Endothelial cell of umbilical vein (primary cell): ENCODE results near the gene LRP1B. TPM values are rescaled to one million over a fixed set of nuclear protein-coding genes. Genes with fewer than 3 reads are reported as not detected.

Experiments
- BruUV-seq: library from RNA; stranded (reverse); fragments of 400-500 nt; replicated peaks from 2 replicates; lab custom pipeline; 2021; lab: Mats Ljungman, UMichigan
- CTCF ChIA-PET: fragments of 300-600, 350-600 bp; sonication (Branson Sonifier 250); formaldehyde crosslinking; loops from one replicate; lab custom pipeline; 2021; ENCODE audit warnings: antibody characterized with exemption, inconsistent platforms; lab: Charles Lee
- POLR2A ChIA-PET: fragments of 300-600, 350-600 bp; sonication (Branson Sonifier 250); formaldehyde crosslinking; loops from one replicate; lab custom pipeline; 2021; ENCODE audit warnings: antibody characterized with exemption, inconsistent platforms; lab: Charles Lee
- DNase-seq: peaks from one replicate; pipeline ENCODE4 v3.0.0-alpha.2; 2011; ENCODE audit warnings: low read depth, low spot score
- FAIRE-seq: peaks from 2 replicates; lab custom pipeline; 2011; peaks lifted over from hg19 to GRCh38; lab: Jason Lieb, UNC
- H2AFZ ChIP-seq: 2 replicates; pipeline ENCODE4 v1.6.0; 2012; ENCODE audit warnings: low read depth, low read length, control low read depth, inconsistent platforms
- H3K27ac ChIP-seq: 2 replicates; pipeline ENCODE4 v1.5.1; 2011; ENCODE audit warnings: low read depth, mild to moderate bottlenecking, control low read depth, low read length, moderate library complexity; ENCODE audit not compliant: insufficient read depth
- H3K27me3 ChIP-seq, 2 experiments: 2 replicates each; pipeline versions ENCODE4 v1.6.0 to v1.6.1; 2011; ENCODE audit warnings: low read length in 2 of 2, mixed read lengths in 1 of 2; ENCODE audit not compliant: control insufficient read depth in 2 of 2, insufficient read depth in 2 of 2
- H3K36me3 ChIP-seq, 2 experiments: 2 replicates in 1 of 2; 3 replicates in 1 of 2; pipeline ENCODE4 v1.5.1; 2011; ENCODE audit warnings: low read length in 2 of 2, mild to moderate bottlenecking in 1 of 2, moderate library complexity in 1 of 2; ENCODE audit not compliant: control insufficient read depth in 2 of 2, insufficient read depth in 2 of 2; ENCODE audit errors: extremely low read depth in 1 of 2
- H3K4me1 ChIP-seq: 3 replicates; pipeline ENCODE4 v1.5.1; 2011; ENCODE audit warnings: mild to moderate bottlenecking, low read length; ENCODE audit not compliant: control insufficient read depth, insufficient read depth; ENCODE audit errors: extremely low read depth
- H3K4me2 ChIP-seq: 2 replicates; pipeline ENCODE4 v1.6.1; 2011; ENCODE audit warnings: low read length, control low read depth, mixed read lengths; ENCODE audit not compliant: insufficient read depth
- H3K4me3 ChIP-seq, 3 experiments: fragments of 200-600 bp in 1 of 3; sonication (generic), shearing (Covaris generic) in 1 of 3; replicated peaks in 1 of 3; 2 replicates each; pipeline ENCODE4 v1.5.1; 2011 to 2016; ENCODE audit warnings: control low read depth in 3 of 3, low read length in 3 of 3, mild to moderate bottlenecking in 2 of 3, inconsistent platforms in 1 of 3, low read depth in 1 of 3, moderate library complexity in 1 of 3; ENCODE audit not compliant: insufficient read depth in 1 of 3
- H3K79me2 ChIP-seq: 2 replicates; pipeline ENCODE4 v1.6.0; 2012; ENCODE audit warnings: low read length, inconsistent platforms; ENCODE audit not compliant: control insufficient read depth, insufficient read depth
- H3K9ac ChIP-seq: replicated peaks from 2 replicates; pipeline ENCODE3; 2011; ENCODE audit warnings: low read length, control low read depth; ENCODE audit not compliant: insufficient read depth; ENCODE audit errors: extremely low read depth
- H3K9me1 ChIP-seq: replicated peaks from 3 replicates; pipeline ENCODE4 v1.6.0; 2011; ENCODE audit warnings: mild to moderate bottlenecking, low read length; ENCODE audit not compliant: control insufficient read depth, insufficient read depth; ENCODE audit errors: extremely low read depth
- H3K9me3 ChIP-seq: replicated peaks from 2 replicates; pipeline ENCODE4 v1.5.1; 2012; ENCODE audit warnings: low read length, inconsistent platforms; ENCODE audit not compliant: control insufficient read depth, insufficient read depth
- H4K20me1 ChIP-seq: replicated peaks from 2 replicates; pipeline ENCODE3; 2011; ENCODE audit warnings: mild to moderate bottlenecking, low read length; ENCODE audit not compliant: control insufficient read depth, insufficient read depth; ENCODE audit errors: extremely low read depth
- CTCF ChIP-seq, 2 donors: IDR thresholded peaks; 1 replicate in 1 of 2; 2 replicates in 1 of 2; pipeline ENCODE4 v1.5.1; 2011; ENCODE audit warnings: low read length in 2 of 2, mild to moderate bottlenecking in 2 of 2, moderate library complexity in 2 of 2, control low read depth in 1 of 2, inconsistent platforms in 1 of 2, low read depth in 1 of 2; ENCODE audit not compliant: insufficient read depth in 1 of 2; ENCODE audit errors: extremely low read depth in 1 of 2
- FOS ChIP-seq: IDR thresholded peaks from 2 replicates; pipeline ENCODE4 v1.6.1; 2011; ENCODE audit warnings: mild to moderate bottlenecking, low read length, moderate library complexity, borderline replicate concordance; ENCODE audit not compliant: insufficient read depth
- GATA2 ChIP-seq: IDR thresholded peaks from 2 replicates; pipeline ENCODE4 v1.7.0; 2011; ENCODE audit warnings: low read depth, mild to moderate bottlenecking, moderate library complexity, mixed read lengths, low read length; ENCODE audit not compliant: insufficient read length, insufficient read depth
- POLR2A ChIP-seq: IDR thresholded peaks from 2 replicates; pipeline ENCODE4 v1.6.1; 2012; ENCODE audit warnings: low read depth, mild to moderate bottlenecking, control low read depth, low read length
- POLR2AphosphoS5 ChIP-seq: IDR thresholded peaks from 2 replicates; pipeline ENCODE4 v1.6.1; 2012; ENCODE audit warnings: low read depth, mild to moderate bottlenecking, control low read depth, low read length, moderate library complexity; ENCODE audit not compliant: insufficient read depth
- dilution Hi-C: fragments of 300-500 bp; cut with MboI; formaldehyde crosslinking; loops from one replicate; pipeline ENCODE4 v1.15.0; 2019; ENCODE audit warnings: low sequenced_read_pairs; ENCODE audit not compliant: extremely low pct_ligation_motif_present
- intact Hi-C: fragments of 100-400 bp; cut with micrococcal nuclease; formaldehyde crosslinking; loops from one replicate; pipeline ENCODE4 v1.10.0; 2022
- polyA plus RNA-seq, 4 experiments: library from polyadenylated mRNA; depleted of rRNA in 3 of 4; stranded (reverse) in 3 of 4; unstranded in 1 of 4; fragments of >200 nt; gene quantifications; 2 replicates each; pipeline versions ENCODE4 v1.2.1 to v1.2.3, GENCODE V29; 2011 to 2012; ENCODE audit warnings: missing spikeins in 1 of 4
- total RNA-seq: library from RNA; stranded (reverse); gene quantifications from 2 replicates; pipeline ENCODE4 v1.2.3, GENCODE V29; 2021

The LRP1B gene
- total and polyA plus RNA-seq, 2 donors (not counting 3 experiments of a cell fraction or from before 2014, with no cell fraction given), result 0.03 to 0.07 TPM

GRCh38 chr2:142041105-142041504 lies 89.7 kb downstream of the LRP1B start:
- Histone ChIP-seq H3K79me2 (no peaks in the 10 kb centered on the region), H3K4me1 (no peaks in the 10 kb centered on the region), H3K9me3 (no peaks in the 10 kb centered on the region), H3K27me3 (no peaks in the 10 kb centered on the region), H3K9ac (no peak overlapping the region), H2AFZ (no peak overlapping the region), H3K27ac (no peak overlapping the region), H3K4me3 (no peak overlapping the region), H3K9me1 (no peaks in the 10 kb centered on the region), H3K36me3 (no peaks in the 10 kb centered on the region), H4K20me1 (no peaks in the 10 kb centered on the region), H3K4me2 (no peak overlapping the region)
- FAIRE-seq, result no peak
- dilution Hi-C loops (no loop called here), intact Hi-C loops (no loop called here)
- TF ChIP-seq POLR2AphosphoS5 (no peak), CTCF (IDR thresholded peaks at IDR 0.05; ENCODE audit: extremely low read depth in 1 of 2, insufficient read depth in 1 of 2, low read depth in 1 of 2, low read length in 2 of 2) (no peak)
- BruUV-seq, result no TSS peak
- POLR2A ChIA-PET, result no interaction called here
- CTCF ChIA-PET, result interaction anchor here (0.6 kb wide), 1 partner anchor 585 kb away, joined by 3 read pairs; no protein-coding TSS in a partner anchor
- DNase-seq, result no peak

- no peak overlapping the region for H3K4me3 ChIP-seq
- H3K4me1 ChIP-seq, result no peaks in the 10 kb centered on the region
- H3K9me1 ChIP-seq, result no peaks in the 10 kb centered on the region
- no peak overlapping the region for H3K9ac ChIP-seq
- ChIA-PET CTCF (interaction anchor here (0.6 kb wide), 1 partner anchor 585 kb away, joined by 3 read pairs; no protein-coding TSS in a partner anchor), POLR2A (no interaction called here)
- FAIRE-seq (no peak), DNase-seq (no peak)
- no peak overlapping the region for H2AFZ ChIP-seq
- H4K20me1 ChIP-seq, result no peaks in the 10 kb centered on the region
- BruUV-seq, result no TSS peak
- no peak overlapping the region for H3K27ac ChIP-seq
- dilution Hi-C loops, result no loop called here
- no peaks in the 10 kb centered on the region for H3K79me2 ChIP-seq
- TF ChIP-seq CTCF (IDR thresholded peaks at IDR 0.05; ENCODE audit: extremely low read depth in 1 of 2, insufficient read depth in 1 of 2, low read depth in 1 of 2, low read length in 2 of 2), result no peak
- no peak for TF ChIP-seq POLR2AphosphoS5
- no peak for TF ChIP-seq GATA2
- no peak for TF ChIP-seq POLR2A
- TF ChIP-seq FOS, result no peak
- no peaks in the 10 kb centered on the region for H3K36me3 ChIP-seq
- intact Hi-C loops, result no loop called here
- no peaks in the 10 kb centered on the region for H3K9me3 ChIP-seq
- H3K27me3 ChIP-seq, result no peaks in the 10 kb centered on the region
- no peak overlapping the region for H3K4me2 ChIP-seq
These were observed 90.3 kb downstream of the LRP1B start for GRCh38 chr2:142040556-142040955.
